CD14-positive monocyte (primary cell): ENCODE measurements around the gene SPECC1L. TPM values are rescaled to one million over a fixed set of nuclear protein-coding genes. Genes with fewer than 3 reads are reported as not detected.
"Not testable (repeated sequence)": the region's sequence is repeated elsewhere in the genome, so short reads cannot be mapped to it uniquely, and the experiment has no call there.

ENCODE experiments used
- DNase-seq, 3 donors: peaks; one replicate each; pipeline ENCODE4 v3.0.0-alpha.2; 2011 to 2022
- H2AFZ ChIP-seq: 2 replicates; pipeline ENCODE4 v1.6.0; 2012; ENCODE audit warnings: mild to moderate bottlenecking, low read depth, low read length, inconsistent platforms; ENCODE audit not compliant: insufficient read depth, poor library complexity, severe bottlenecking
- H3K27ac ChIP-seq, 2 donors: 1 replicate in 1 of 2; 2 replicates in 1 of 2; pipeline ENCODE4 v1.5.1; 2012 to 2013; ENCODE audit warnings: low read length in 2 of 2, control low read depth in 1 of 2, inconsistent platforms in 1 of 2, low read depth in 1 of 2, mild to moderate bottlenecking in 1 of 2
- H3K27me3 ChIP-seq, 2 donors: one replicate each; pipeline versions ENCODE4 v1.6.0 to v1.6.1; 2011 to 2013; ENCODE audit warnings: low read length in 2 of 2; ENCODE audit not compliant: control insufficient read depth in 2 of 2, insufficient read depth in 2 of 2
- H3K36me3 ChIP-seq, 2 donors: replicated peaks in 1 of 2; 1 replicate in 1 of 2; 2 replicates in 1 of 2; pipeline versions ENCODE4 v1.5.1 to v1.6.1; 2012 to 2013; ENCODE audit warnings: low read length in 2 of 2, control low read depth in 1 of 2, inconsistent platforms in 1 of 2, mild to moderate bottlenecking in 1 of 2; ENCODE audit not compliant: insufficient read depth in 2 of 2, control insufficient read depth in 1 of 2
- H3K4me1 ChIP-seq, 2 donors: 1 replicate in 1 of 2; 2 replicates in 1 of 2; pipeline versions ENCODE4 v1.5.1 to v1.6.1; 2012 to 2013; ENCODE audit warnings: low read length in 2 of 2, control low read depth in 1 of 2, inconsistent platforms in 1 of 2, mild to moderate bottlenecking in 1 of 2, moderate library complexity in 1 of 2; ENCODE audit not compliant: insufficient read depth in 2 of 2, control insufficient read depth in 1 of 2
- H3K4me2 ChIP-seq: replicated peaks from 2 replicates; pipeline ENCODE3; 2012; ENCODE audit warnings: low read length, moderate library complexity, mild to moderate bottlenecking; ENCODE audit not compliant: poor library complexity, severe bottlenecking; ENCODE audit errors: extremely low read depth
- H3K4me3 ChIP-seq, 3 experiments: fragments of 200-600 bp in 1 of 3; sonication (generic) in 1 of 3; replicated peaks in 1 of 3; 1 replicate in 2 of 3; 2 replicates in 1 of 3; pipeline ENCODE4 v1.5.1; 2011 to 2013; ENCODE audit warnings: low read length in 3 of 3, mild to moderate bottlenecking in 3 of 3, control low read depth in 2 of 3, low read depth in 2 of 3, inconsistent platforms in 1 of 3, moderate library complexity in 1 of 3
- H3K79me2 ChIP-seq: 2 replicates; pipeline ENCODE4 v1.6.0; 2012; ENCODE audit warnings: mild to moderate bottlenecking, control low read depth, inconsistent platforms, low read length, moderate library complexity; ENCODE audit not compliant: insufficient read depth
- H3K9ac ChIP-seq: 2 replicates; pipeline ENCODE4 v1.6.0; 2017; ENCODE audit warnings: low read length, mild to moderate bottlenecking; ENCODE audit not compliant: insufficient read depth, poor library complexity, severe bottlenecking
- H3K9me3 ChIP-seq, 2 donors: replicated peaks in 1 of 2; 1 replicate in 1 of 2; 2 replicates in 1 of 2; pipeline versions ENCODE4 v1.5.1 to v1.6.1; 2012 to 2013; ENCODE audit warnings: low read length in 2 of 2, control low read depth in 1 of 2; ENCODE audit not compliant: control insufficient read depth in 1 of 2, insufficient read depth in 1 of 2
- H4K20me1 ChIP-seq: 2 replicates; pipeline ENCODE4 v1.6.0; 2012; ENCODE audit warnings: mild to moderate bottlenecking, low read length, control low read depth, moderate library complexity; ENCODE audit not compliant: insufficient read depth
- H3K27ac Mint-ChIP-seq, 7 donors: one replicate each; pipeline ENCODE4 v1.8.0; 2020; ENCODE audit warnings: mild to moderate bottlenecking in 7 of 7, mixed read lengths in 7 of 7, moderate library complexity in 6 of 7, inconsistent platforms in 2 of 7
- H3K27me3 Mint-ChIP-seq, 3 donors: one replicate each; pipeline ENCODE4 v1.8.0; 2021 to 2022; ENCODE audit warnings: low read depth in 3 of 3, mild to moderate bottlenecking in 3 of 3, mixed read lengths in 3 of 3, moderate library complexity in 3 of 3, inconsistent platforms in 1 of 3
- H3K36me3 Mint-ChIP-seq, 2 donors: one replicate each; pipeline ENCODE4 v1.8.0; 2020; ENCODE audit warnings: mixed read lengths in 2 of 2, inconsistent platforms in 1 of 2, mild to moderate bottlenecking in 1 of 2
- H3K4me1 Mint-ChIP-seq: one replicate; pipeline ENCODE4 v1.8.0; 2020; ENCODE audit warnings: mild to moderate bottlenecking, mixed read lengths
- H3K4me3 Mint-ChIP-seq, 2 donors: one replicate each; pipeline ENCODE4 v1.8.0; 2020; ENCODE audit warnings: mild to moderate bottlenecking in 2 of 2, mixed read lengths in 2 of 2, moderate library complexity in 1 of 2
- H3K9me3 Mint-ChIP-seq, 7 donors: one replicate each; pipeline ENCODE4 v1.8.0; 2020 to 2022; ENCODE audit warnings: mixed read lengths in 7 of 7, mild to moderate bottlenecking in 6 of 7, moderate library complexity in 6 of 7, inconsistent platforms in 2 of 7
- CTCF ChIP-seq: fragments of 200-600 bp; IDR thresholded peaks from one replicate; pipeline ENCODE4 v1.8.0; 2022; ENCODE audit warnings: antibody characterized with exemption, mild to moderate bottlenecking
- WGBS: methylation state at CpG from one replicate; pipeline ENCODE4 v1.1.5; 2013; ENCODE audit warnings: missing lambda C conversion rate; ENCODE audit not compliant: insufficient coverage; 5-methylcytosine and 5-hydroxymethylcytosine counted together
- intact Hi-C, 2 donors: fragments of 100-400 bp; cut with micrococcal nuclease; formaldehyde crosslinking; loops; one replicate each; pipeline versions ENCODE4 v1.15.0 to v1.15.1; 2023
- polyA plus RNA-seq, 3 donors: library from polyadenylated mRNA; depleted of rRNA in 1 of 3; unstranded in 2 of 3; stranded (reverse) in 1 of 3; fragments of 300-500 nt in 2 of 3; fragments of >200 nt in 1 of 3; fragmentation: Illumina TruSeq in 2 of 3; gene quantifications; 1 replicate in 2 of 3; 2 replicates in 1 of 3; pipeline ENCODE4 v1.2.3, GENCODE V29; 2012 to 2021

The SPECC1L gene
- polyA plus RNA-seq, 3 donors: 2.5 to 7.2 (median 4.9) TPM

DNA sequence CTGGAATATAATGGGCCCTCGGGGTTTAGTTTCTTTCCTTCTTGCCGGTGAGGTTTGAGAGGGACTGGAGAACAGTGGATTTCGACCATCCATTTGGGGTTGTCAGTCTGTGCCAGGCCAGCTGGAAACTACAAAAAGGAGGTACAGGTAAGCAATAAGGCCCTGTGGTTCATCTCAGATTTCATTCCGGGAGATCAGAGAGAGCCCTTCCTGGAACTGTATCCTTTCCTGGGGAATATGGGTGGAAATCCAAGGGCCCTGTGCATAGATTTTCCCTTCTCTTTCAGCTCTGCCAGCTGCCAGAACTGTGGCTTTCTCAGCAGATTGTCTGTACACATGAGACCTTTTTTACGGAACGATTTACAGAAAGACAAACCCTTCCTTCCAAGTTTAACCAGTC is 17.2 kb downstream of the SPECC1L start:
- WGBS: no CpG with 5 or more reads among the region's 6 CpGs
- H3K36me3 ChIP-seq, H3K27me3 Mint-ChIP-seq, H3K27me3 ChIP-seq, H3K9ac ChIP-seq, H3K9me3 Mint-ChIP-seq, H3K4me3 ChIP-seq, intact Hi-C loops, H3K27ac Mint-ChIP-seq, H3K4me3 Mint-ChIP-seq, H3K4me2 ChIP-seq, H2AFZ ChIP-seq, H3K9me3 ChIP-seq, H3K27ac ChIP-seq, DNase-seq: not testable (repeated sequence)
- Mint-ChIP-seq H3K36me3 (peaks cover 9 to 13% of the 10 kb centered on the region in 2 donors), H3K4me1 (peaks cover 41% of the 10 kb centered on the region)
- H3K4me1 ChIP-seq: peaks cover 12 to 24% of the 10 kb centered on the region in 2 donors
- peaks cover 92% of the 10 kb centered on the region for H3K79me2 ChIP-seq
- H4K20me1 ChIP-seq: peaks cover 23% of the 10 kb centered on the region

DNA sequence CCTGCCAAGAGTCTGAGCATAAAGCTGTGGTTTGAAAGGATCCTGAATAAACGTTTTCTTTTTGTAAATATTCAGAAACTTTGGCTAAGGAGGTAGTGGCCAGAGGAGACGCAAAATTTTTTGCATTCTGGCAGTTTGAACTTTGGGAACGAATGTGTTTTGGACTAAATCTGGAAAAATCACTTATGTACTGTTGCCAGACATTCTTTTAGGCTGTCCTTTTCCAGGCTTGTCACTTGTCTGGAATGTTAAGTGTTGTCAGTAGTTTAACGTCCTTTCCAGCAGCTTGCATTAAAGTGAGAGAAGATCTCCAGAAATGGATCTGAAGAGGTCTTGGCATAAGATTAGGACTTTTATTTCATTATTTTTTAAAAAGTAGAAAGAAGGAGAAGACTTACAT is 18.5 kb downstream of the SPECC1L start:
- no peak overlapping the region for H3K9ac ChIP-seq
- peaks cover 38% of the 10 kb centered on the region for H3K4me1 Mint-ChIP-seq

More for the DNA sequence above, 18.5 kb downstream of the SPECC1L start:
- Histone ChIP-seq H2AFZ (no peak overlapping the region), H3K79me2 (peaks cover 86% of the 10 kb centered on the region), H3K9me3 (no peaks in the 10 kb centered on the region), H3K27me3 (no peaks in the 10 kb centered on the region), H4K20me1 (peaks cover 23% of the 10 kb centered on the region), H3K4me1 (peaks cover 12 to 24% of the 10 kb centered on the region in 2 donors), H3K36me3 (no peaks in the 10 kb centered on the region), H3K4me3 (no peak overlapping the region), H3K4me2 (no peak overlapping the region), H3K27ac (no peak overlapping the region)
- 36% methylated on average over 2 of the region's 4 CpGs for WGBS
- intact Hi-C loops: no loop called here
- TF ChIP-seq CTCF: no peak
- Mint-ChIP-seq H3K9me3 (no peaks in the 10 kb centered on the region), H3K4me3 (no peak overlapping the region), H3K36me3 (peaks cover 9 to 10% of the 10 kb centered on the region in 2 donors), H3K27ac (no peak overlapping the region), H3K27me3 (peaks cover 0 to 1% (median 0%) of the 10 kb centered on the region in 3 donors)
- DNase-seq: no peak
